NB4 (cell line): ENCODE data around the gene SYVN1.

Experiments
- CTCF ChIP-seq: IDR thresholded peaks from one replicate; pipeline ENCODE4 v1.5.1; 2012; ENCODE audit warnings: low read depth, low read length
- MAX ChIP-seq: IDR thresholded peaks from 2 replicates; pipeline ENCODE4 v1.6.1; 2011; ENCODE audit warnings: low read depth, low read length
- MYC ChIP-seq: IDR thresholded peaks from 2 replicates; pipeline ENCODE4 v1.6.1; 2011; ENCODE audit warnings: low read depth, low read length
- POLR2A ChIP-seq: IDR thresholded peaks from 2 replicates; pipeline ENCODE4 v1.6.1; 2011; ENCODE audit warnings: mild to moderate bottlenecking; ENCODE audit not compliant: insufficient read length; ENCODE audit errors: extremely low read depth

GRCh38 chr11:65181569-65182257 lies 47.4 kb upstream of the SYVN1 start, which contains the start of gene CAPN1:
- TF ChIP-seq POLR2A (no peak), MAX (no peak), CTCF (no peak), MYC (no peak; the same call in 1 of the 2 replicates)
